Panc1 (cell line): ENCODE measurements around the gene MICALL2. TPM values are rescaled to one million over a fixed set of nuclear protein-coding genes. Genes with fewer than 3 reads are reported as not detected.

Experiments
- ATAC-seq: fragments of 200-7000 bp; cut with Tn5 transposase; 2 replicates; pipeline ENCODE4 v1.9.1; 2020; ENCODE audit warnings: mild to moderate bottlenecking, moderate library complexity
- BruUV-seq: library from RNA; stranded (reverse); fragments of 400-500 nt; replicated peaks from 2 replicates; lab custom pipeline; 2021; lab: Mats Ljungman, UMichigan
- CTCF ChIA-PET: fragments of 300-600 bp; sonication (Branson Sonifier 250); formaldehyde crosslinking; loops from one replicate; lab custom pipeline; 2022; ENCODE audit warnings: antibody characterized with exemption; lab: Charles Lee
- POLR2A ChIA-PET: fragments of 300-600 bp; sonication (Branson Sonifier 250); formaldehyde crosslinking; loops from one replicate; lab custom pipeline; 2022; ENCODE audit warnings: antibody characterized with exemption; lab: Charles Lee
- DNase-seq: peaks from one replicate; pipeline ENCODE4 v3.0.0-alpha.2; 2010; ENCODE audit warnings: low read depth, low spot score
- H3K27ac ChIP-seq: 2 replicates; pipeline ENCODE4 v1.5.1; 2011; ENCODE audit warnings: mild to moderate bottlenecking, low read length, inconsistent platforms
- H3K27me3 ChIP-seq: fragments of 200-500 bp; sonication (Bioruptor generic); 2 replicates; pipeline ENCODE4 v1.6.0; 2014; ENCODE audit warnings: low read length, inconsistent platforms; ENCODE audit not compliant: control insufficient read depth, insufficient read depth
- H3K36me3 ChIP-seq: fragments of 200-500 bp; sonication (Bioruptor generic); 2 replicates; pipeline ENCODE4 v1.5.1; 2014; ENCODE audit warnings: inconsistent platforms, mild to moderate bottlenecking, low read length, moderate library complexity; ENCODE audit not compliant: control insufficient read depth, insufficient read depth
- H3K4me1 ChIP-seq: 2 replicates; pipeline ENCODE4 v1.5.1; 2011; ENCODE audit warnings: inconsistent platforms, mild to moderate bottlenecking, low read length, moderate library complexity; ENCODE audit not compliant: control insufficient read depth, insufficient read depth
- H3K4me3 ChIP-seq, 2 experiments: 2 replicates each; pipeline ENCODE4 v1.5.1; 2011 to 2012; ENCODE audit warnings: low read depth in 2 of 2, low read length in 2 of 2, mild to moderate bottlenecking in 2 of 2, inconsistent platforms in 1 of 2, moderate library complexity in 1 of 2
- H3K9me3 ChIP-seq: fragments of 200-500 bp; sonication (Bioruptor generic); 2 replicates; pipeline ENCODE4 v1.5.1; 2014; ENCODE audit warnings: low read depth, mild to moderate bottlenecking, inconsistent platforms, low read length, moderate library complexity; ENCODE audit not compliant: control insufficient read depth, insufficient read depth
- CTCF ChIP-seq: fragments of 450-650 bp; IDR thresholded peaks from 2 replicates; pipeline ENCODE4 v1.5.1; 2017; ENCODE audit warnings: mild to moderate bottlenecking
- POLR2AphosphoS5 ChIP-seq: IDR thresholded peaks from 2 replicates; pipeline ENCODE4 v1.6.1; 2012; ENCODE audit warnings: mild to moderate bottlenecking, low read depth, low read length, moderate library complexity
- REST ChIP-seq, 2 experiments: IDR thresholded peaks; 2 replicates each; pipeline ENCODE4 v1.6.1; 2011 to 2012; ENCODE audit warnings: low read depth in 2 of 2, control low read depth in 1 of 2, low read length in 1 of 2, mild to moderate bottlenecking in 1 of 2, moderate library complexity in 1 of 2; ENCODE audit not compliant: insufficient read depth in 1 of 2
- SIN3A ChIP-seq: IDR thresholded peaks from 2 replicates; pipeline ENCODE4 v1.6.1; 2012; ENCODE audit warnings: low read depth, mild to moderate bottlenecking, low read length, moderate library complexity, borderline replicate concordance; ENCODE audit not compliant: insufficient read depth
- TCF7L2 ChIP-seq: IDR thresholded peaks from 2 replicates; pipeline ENCODE4 v1.6.1; 2011; ENCODE audit warnings: mild to moderate bottlenecking, low read depth, low read length, inconsistent platforms
- in situ Hi-C: cut with HindIII; loops from 2 replicates; pipeline ENCODE4 v1.10.0; 2016; ENCODE audit warnings: low sequenced_read_pairs, low pct_unique_long_range_greater_than_20kb
- intact Hi-C: fragments of 100-400 bp; cut with micrococcal nuclease; formaldehyde crosslinking; loops from one replicate; pipeline ENCODE4 v1.10.0; 2022; ENCODE audit not compliant: unreplicated experiment
- total RNA-seq: library from RNA; stranded (reverse); gene quantifications from one replicate; pipeline ENCODE4 v1.2.1, GENCODE V29; 2021; ENCODE audit not compliant: unreplicated experiment

The MICALL2 gene
- total RNA-seq, 1 experiment from 2014 or later: 144 TPM

GRCh38 chr7:1402110-1402790 lies 57.0 kb downstream of the MICALL2 start:
- peaks cover 12% of the 10 kb centered on the region for H3K4me1 ChIP-seq
- BruUV-seq: no TSS peak
- intact Hi-C loops: no loop called here
- no peak for ATAC-seq
- POLR2A ChIA-PET: no interaction called here
- peaks cover 8% of the 10 kb centered on the region for H3K27me3 ChIP-seq
- no peak overlapping the region for H3K4me3 ChIP-seq
- TF ChIP-seq SIN3A: no peak
- no peak for TF ChIP-seq CTCF
- TF ChIP-seq TCF7L2: no peak
- no peak for TF ChIP-seq POLR2AphosphoS5
- no peak for TF ChIP-seq REST (IDR thresholded peaks at IDR 0.05; ENCODE audit: insufficient read depth in 1 of 2, low read depth in 2 of 2, low read length in 1 of 2)
- DNase-seq: no peak
- in situ Hi-C loops: no loop called here
- H3K27ac ChIP-seq: no peak overlapping the region
- H3K36me3 ChIP-seq: no peaks in the 10 kb centered on the region
- H3K9me3 ChIP-seq: no peaks in the 10 kb centered on the region
- CTCF ChIA-PET: interaction anchor here (0.5 kb wide), 1 partner anchor 50 kb away, joined by 4 read pairs; no protein-coding TSS in a partner anchor

GRCh38 chr7:1401011-1401410 lies 58.3 kb downstream of the MICALL2 start:
- no peak for DNase-seq
- ATAC-seq: no peak
- CTCF ChIA-PET: interaction anchor here (0.6 to 1.1 kb wide), 2 partner anchors 12 to 73 kb away, joined by 5 to 11 read pairs; no protein-coding TSS in a partner anchor
- H3K27ac ChIP-seq: no peak overlapping the region
- no peaks in the 10 kb centered on the region for H3K9me3 ChIP-seq
- no peaks in the 10 kb centered on the region for H3K36me3 ChIP-seq
- no TSS peak for BruUV-seq
- peaks cover 12% of the 10 kb centered on the region for H3K4me1 ChIP-seq
- POLR2A ChIA-PET: no interaction called here
- TF ChIP-seq CTCF (no peak), POLR2AphosphoS5 (no peak)
- intact Hi-C loops (no loop called here), in situ Hi-C loops (no loop called here)
- peaks cover 8% of the 10 kb centered on the region for H3K27me3 ChIP-seq
- no peak overlapping the region for H3K4me3 ChIP-seq
